ENCODE results near the gene CPM. TPM values are rescaled to one million over a fixed set of nuclear protein-coding genes. Genes with fewer than 3 reads are reported as not detected.

The CPM gene
- total RNA-seq, 1 donor from 2014 or later, result 224 TPM

- ATAC-seq (no peak), DNase-seq (no peak)
- no peak overlapping the region for H3K4me3 ChIP-seq
- no peaks in the 10 kb centered on the region for H3K27me3 ChIP-seq (ENCODE audit: low read depth)
- no peak overlapping the region for H3K27ac ChIP-seq
- no peaks in the 10 kb centered on the region for H3K36me3 ChIP-seq
- intact Hi-C loops (cut with DNase I), result no loop called here
- TF ChIP-seq, protein P1, sequence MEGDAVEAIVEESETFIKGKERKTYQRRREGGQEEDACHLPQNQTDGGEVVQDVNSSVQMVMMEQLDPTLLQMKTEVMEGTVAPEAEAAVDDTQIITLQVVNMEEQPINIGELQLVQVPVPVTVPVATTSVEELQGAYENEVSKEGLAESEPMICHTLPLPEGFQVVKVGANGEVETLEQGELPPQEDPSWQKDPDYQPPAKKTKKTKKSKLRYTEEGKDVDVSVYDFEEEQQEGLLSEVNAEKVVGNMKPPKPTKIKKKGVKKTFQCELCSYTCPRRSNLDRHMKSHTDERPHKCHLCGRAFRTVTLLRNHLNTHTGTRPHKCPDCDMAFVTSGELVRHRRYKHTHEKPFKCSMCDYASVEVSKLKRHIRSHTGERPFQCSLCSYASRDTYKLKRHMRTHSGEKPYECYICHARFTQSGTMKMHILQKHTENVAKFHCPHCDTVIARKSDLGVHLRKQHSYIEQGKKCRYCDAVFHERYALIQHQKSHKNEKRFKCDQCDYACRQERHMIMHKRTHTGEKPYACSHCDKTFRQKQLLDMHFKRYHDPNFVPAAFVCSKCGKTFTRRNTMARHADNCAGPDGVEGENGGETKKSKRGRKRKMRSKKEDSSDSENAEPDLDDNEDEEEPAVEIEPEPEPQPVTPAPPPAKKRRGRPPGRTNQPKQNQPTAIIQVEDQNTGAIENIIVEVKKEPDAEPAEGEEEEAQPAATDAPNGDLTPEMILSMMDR (IDR thresholded peaks at IDR 0.05), result no peak
- H3K4me1 ChIP-seq, result peaks cover 13% of the 10 kb centered on the region
- H3K9me3 ChIP-seq, result no peaks in the 10 kb centered on the region
These were observed 20.6 kb upstream of the CPM start for GRCh38 chr12:68953536-68953935.

- H3K27me3 ChIP-seq (ENCODE audit: low read depth), result no peaks in the 10 kb centered on the region
- H3K9me3 ChIP-seq, result no peaks in the 10 kb centered on the region
- ATAC-seq, result peak; percentile 74 to 77
- intact Hi-C loops (cut with DNase I), result no loop called here
- H3K36me3 ChIP-seq, result no peaks in the 10 kb centered on the region
- H3K4me1 ChIP-seq, result peaks cover 13% of the 10 kb centered on the region
- no peak for DNase-seq
- no peak overlapping the region for H3K4me3 ChIP-seq
- H3K27ac ChIP-seq, result peak overlapping the region; percentile 65
- TF ChIP-seq, protein P1 (IDR thresholded peaks at IDR 0.05), result no peak
These were observed 18.7 kb upstream of the CPM start for GRCh38 chr12:68951652-68952051.

- DNase-seq (no peak), ATAC-seq (no peak)
- intact Hi-C loops (cut with DNase I), result no loop called here
- Histone ChIP-seq H3K27me3 (ENCODE audit: low read depth) (no peaks in the 10 kb centered on the region), H3K36me3 (no peaks in the 10 kb centered on the region), H3K9me3 (no peaks in the 10 kb centered on the region), H3K4me1 (peaks cover 13% of the 10 kb centered on the region), H3K27ac (no peak overlapping the region), H3K4me3 (no peak overlapping the region)
- TF ChIP-seq, protein P1 (IDR thresholded peaks at IDR 0.05), result no peak
These were observed 17.5 kb upstream of the CPM start for GRCh38 chr12:68950511-68950910.

DNA sequence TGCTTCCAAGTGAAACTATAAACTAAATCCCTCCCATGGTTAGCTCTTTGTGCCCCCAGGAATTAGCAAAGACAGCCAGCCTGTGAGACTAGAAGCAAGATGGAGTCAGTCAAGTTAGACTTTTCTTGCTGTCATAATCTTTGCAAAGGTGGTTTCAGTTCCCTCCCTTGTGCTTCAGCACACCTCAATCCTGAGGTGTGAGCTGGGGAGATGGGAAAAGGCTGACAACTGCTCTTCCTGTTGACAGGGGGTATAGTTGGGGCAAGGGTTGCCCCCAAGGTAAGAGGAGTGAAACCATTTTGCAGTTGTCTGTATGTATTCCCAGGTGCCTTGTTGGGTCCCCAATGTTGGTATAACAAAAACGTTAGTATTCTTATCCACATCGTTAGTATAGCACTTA is 12.3 kb upstream of the CPM start:
- intact Hi-C loops (cut with DNase I), result no loop called here
- no peaks in the 10 kb centered on the region for H3K27me3 ChIP-seq (ENCODE audit: low read depth)
- TF ChIP-seq, protein P1 (IDR thresholded peaks at IDR 0.05), result no peak
- no peaks in the 10 kb centered on the region for H3K9me3 ChIP-seq
- H3K36me3 ChIP-seq, result no peaks in the 10 kb centered on the region
- DNase-seq (no peak), ATAC-seq (no peak)
- no peak overlapping the region for H3K27ac ChIP-seq
- no peaks in the 10 kb centered on the region for H3K4me1 ChIP-seq
- H3K4me3 ChIP-seq, result no peak overlapping the region

- Histone ChIP-seq H3K27ac (no peak overlapping the region), H3K27me3 (ENCODE audit: low read depth) (no peaks in the 10 kb centered on the region), H3K4me3 (no peak overlapping the region), H3K36me3 (no peaks in the 10 kb centered on the region), H3K4me1 (no peaks in the 10 kb centered on the region), H3K9me3 (no peaks in the 10 kb centered on the region)
- ATAC-seq (peak in 1 of 2 donors; percentile 19), DNase-seq (no peak)
- intact Hi-C loops (cut with DNase I), result no loop called here
- TF ChIP-seq, protein P1 (IDR thresholded peaks at IDR 0.05), result no peak
These were observed 11.5 kb upstream of the CPM start for GRCh38 chr12:68944296-68945076.
